ENCODE results near the gene BLVRA. TPM values are rescaled to one million over a fixed set of nuclear protein-coding genes. Genes with fewer than 3 reads are reported as not detected.

The BLVRA gene
- total and polyA plus RNA-seq, 2 donors (not counting 1 experiment from before 2014, with no cell fraction given): 72.8 to 108 TPM

GRCh38 chr7:43799605-43800004, 41.1 kb downstream of the BLVRA start:
- Histone ChIP-seq H3K4me1 (ENCODE audit: control insufficient read depth, extremely low read depth, insufficient read depth, low read length) (no peaks in the 10 kb centered on the region), H2AFZ (ENCODE audit: low read length) (no peak overlapping the region), H3K4me3 (replicated peaks in 1 of 4; ENCODE audit: control extremely low read depth in 1 of 4, insufficient read depth in 1 of 4, low read depth in 3 of 4, low read length in 4 of 4) (no peak overlapping the region), H3K4me2 (ENCODE audit: extremely low read depth, insufficient read depth, low read length) (no peak overlapping the region), H3K27ac (ENCODE audit: insufficient read depth, low read length) (no peak overlapping the region), H3K36me3 (ENCODE audit: control insufficient read depth, insufficient read depth, low read length) (peaks cover 4% of the 10 kb centered on the region), H4K20me1 (ENCODE audit: control insufficient read depth, extremely low read depth, insufficient read depth, low read length) (no peaks in the 10 kb centered on the region), H3K9ac (ENCODE audit: insufficient read depth, low read length) (no peak overlapping the region), H3K79me2 (ENCODE audit: control insufficient read depth, insufficient read depth, low read length) (no peaks in the 10 kb centered on the region), H3K9me3 (ENCODE audit: control insufficient read depth, insufficient read depth, low read depth, low read length) (no peaks in the 10 kb centered on the region), H3K27me3 (ENCODE audit: control insufficient read depth, insufficient read depth, low read length) (no peaks in the 10 kb centered on the region)
- TF ChIP-seq CTCF (conservative IDR thresholded peaks at IDR 0.05 in 1 of 2, IDR thresholded peaks at IDR 0.05 in 1 of 2; ENCODE audit: low read depth in 1 of 2, low read length in 2 of 2): no peak
- TF ChIP-seq EZH2 (IDR thresholded peaks at IDR 0.05; ENCODE audit: low read length, missing control alignments): no peak
- no peak for DNase-seq (ENCODE audit: low read depth in 2 of 2)

GRCh38 chr7:43803865-43804264, 45.4 kb downstream of the BLVRA start:
- Histone ChIP-seq H3K9me3 (ENCODE audit: control insufficient read depth, insufficient read depth, low read depth, low read length) (no peaks in the 10 kb centered on the region), H4K20me1 (ENCODE audit: control insufficient read depth, extremely low read depth, insufficient read depth, low read length) (no peaks in the 10 kb centered on the region), H3K4me2 (ENCODE audit: extremely low read depth, insufficient read depth, low read length) (no peak overlapping the region), H3K27ac (ENCODE audit: insufficient read depth, low read length) (no peak overlapping the region), H3K4me1 (ENCODE audit: control insufficient read depth, extremely low read depth, insufficient read depth, low read length) (no peaks in the 10 kb centered on the region), H3K4me3 (replicated peaks in 1 of 4; ENCODE audit: control extremely low read depth in 1 of 4, insufficient read depth in 1 of 4, low read depth in 3 of 4, low read length in 4 of 4) (no peak overlapping the region), H3K79me2 (ENCODE audit: control insufficient read depth, insufficient read depth, low read length) (no peaks in the 10 kb centered on the region), H3K9ac (ENCODE audit: insufficient read depth, low read length) (no peak overlapping the region), H3K27me3 (ENCODE audit: control insufficient read depth, insufficient read depth, low read length) (no peaks in the 10 kb centered on the region), H3K36me3 (ENCODE audit: control insufficient read depth, insufficient read depth, low read length) (peaks cover 9% of the 10 kb centered on the region), H2AFZ (ENCODE audit: low read length) (no peak overlapping the region)
- TF ChIP-seq EZH2 (IDR thresholded peaks at IDR 0.05; ENCODE audit: low read length, missing control alignments) (no peak), CTCF (conservative IDR thresholded peaks at IDR 0.05 in 1 of 2, IDR thresholded peaks at IDR 0.05 in 1 of 2; ENCODE audit: low read depth in 1 of 2, low read length in 2 of 2) (no peak)
- no peak for DNase-seq (ENCODE audit: low read depth in 2 of 2)

- Histone ChIP-seq H3K27me3 (ENCODE audit: control insufficient read depth, insufficient read depth, low read length) (no peaks in the 10 kb centered on the region), H3K36me3 (ENCODE audit: control insufficient read depth, insufficient read depth, low read length) (peaks cover 7% of the 10 kb centered on the region), H3K9me3 (ENCODE audit: control insufficient read depth, insufficient read depth, low read depth, low read length) (no peaks in the 10 kb centered on the region), H3K4me1 (ENCODE audit: control insufficient read depth, extremely low read depth, insufficient read depth, low read length) (no peaks in the 10 kb centered on the region), H3K9ac (ENCODE audit: insufficient read depth, low read length) (no peak overlapping the region), H2AFZ (ENCODE audit: low read length) (no peak overlapping the region), H3K79me2 (ENCODE audit: control insufficient read depth, insufficient read depth, low read length) (no peaks in the 10 kb centered on the region), H4K20me1 (ENCODE audit: control insufficient read depth, extremely low read depth, insufficient read depth, low read length) (no peaks in the 10 kb centered on the region), H3K4me2 (ENCODE audit: extremely low read depth, insufficient read depth, low read length) (no peak overlapping the region), H3K27ac (ENCODE audit: insufficient read depth, low read length) (no peak overlapping the region), H3K4me3 (replicated peaks in 1 of 4; ENCODE audit: control extremely low read depth in 1 of 4, insufficient read depth in 1 of 4, low read depth in 3 of 4, low read length in 4 of 4) (no peak overlapping the region)
- no peak for DNase-seq (ENCODE audit: low read depth in 2 of 2)
- no peak for TF ChIP-seq EZH2 (IDR thresholded peaks at IDR 0.05; ENCODE audit: low read length, missing control alignments)
- no peak for TF ChIP-seq CTCF (conservative IDR thresholded peaks at IDR 0.05 in 1 of 2, IDR thresholded peaks at IDR 0.05 in 1 of 2; ENCODE audit: low read depth in 1 of 2, low read length in 2 of 2)
Measured at GRCh38 chr7:43808410-43808809, 49.9 kb downstream of the BLVRA start.
